Tibial nerve (tissue), 3 donors: Measurements from ENCODE around the gene TFDP3.

Experiments
- POLR2A ChIP-seq, 2 donors: fragments of 450-650 bp; IDR thresholded peaks; one replicate each; pipeline ENCODE4 v1.6.1; 2017; ENCODE audit warnings: antibody characterized with exemption in 2 of 2, mild to moderate bottlenecking in 2 of 2, moderate library complexity in 2 of 2
- TF ChIP-seq, protein P1 (sequence below), 5 experiments: fragments of 200-600 bp in 3 of 5; fragments of 450-650 bp in 2 of 5; sonication (generic) in 3 of 5; IDR thresholded peaks; one replicate each; pipeline ENCODE4 v1.5.1; 2016 to 2019; ENCODE audit warnings: antibody characterized with exemption in 5 of 5, mild to moderate bottlenecking in 3 of 5, moderate library complexity in 2 of 5

DNA sequence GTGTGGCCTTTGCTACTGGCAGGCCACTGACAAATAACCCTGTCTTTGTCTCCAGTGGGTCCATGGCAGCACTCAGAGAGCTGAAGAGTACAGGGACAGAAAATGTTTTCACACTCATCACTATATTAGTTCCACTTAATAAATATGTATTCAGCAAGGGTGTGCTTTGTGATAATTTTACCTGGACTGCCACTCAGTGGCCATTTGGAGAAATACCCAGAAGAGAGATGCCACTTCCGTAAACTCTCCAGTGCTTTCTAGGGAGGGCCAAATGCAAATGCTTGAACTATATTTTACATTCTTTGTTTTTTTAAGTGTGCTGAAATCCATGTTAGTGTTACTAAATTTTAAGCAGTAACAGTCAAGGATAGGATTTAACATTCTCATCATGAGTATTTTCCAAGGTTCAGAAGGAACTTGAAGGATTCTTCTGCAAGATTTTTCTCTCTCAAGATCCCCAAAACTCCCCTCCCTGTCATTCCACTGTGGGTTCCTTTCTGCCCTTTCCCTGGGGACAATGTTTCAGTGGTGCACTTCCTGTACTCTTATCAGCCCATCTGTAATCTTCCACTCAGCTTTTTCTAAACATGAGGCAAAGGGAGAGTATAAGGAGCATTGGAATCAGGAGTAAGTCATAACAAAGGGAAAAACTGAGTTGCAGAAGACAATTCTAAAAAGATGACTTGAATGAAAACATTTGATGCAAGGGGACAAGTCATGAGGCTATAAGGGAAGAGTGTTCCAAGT lies 46.0 kb downstream of the TFDP3 start:
- TF ChIP-seq, protein P1, sequence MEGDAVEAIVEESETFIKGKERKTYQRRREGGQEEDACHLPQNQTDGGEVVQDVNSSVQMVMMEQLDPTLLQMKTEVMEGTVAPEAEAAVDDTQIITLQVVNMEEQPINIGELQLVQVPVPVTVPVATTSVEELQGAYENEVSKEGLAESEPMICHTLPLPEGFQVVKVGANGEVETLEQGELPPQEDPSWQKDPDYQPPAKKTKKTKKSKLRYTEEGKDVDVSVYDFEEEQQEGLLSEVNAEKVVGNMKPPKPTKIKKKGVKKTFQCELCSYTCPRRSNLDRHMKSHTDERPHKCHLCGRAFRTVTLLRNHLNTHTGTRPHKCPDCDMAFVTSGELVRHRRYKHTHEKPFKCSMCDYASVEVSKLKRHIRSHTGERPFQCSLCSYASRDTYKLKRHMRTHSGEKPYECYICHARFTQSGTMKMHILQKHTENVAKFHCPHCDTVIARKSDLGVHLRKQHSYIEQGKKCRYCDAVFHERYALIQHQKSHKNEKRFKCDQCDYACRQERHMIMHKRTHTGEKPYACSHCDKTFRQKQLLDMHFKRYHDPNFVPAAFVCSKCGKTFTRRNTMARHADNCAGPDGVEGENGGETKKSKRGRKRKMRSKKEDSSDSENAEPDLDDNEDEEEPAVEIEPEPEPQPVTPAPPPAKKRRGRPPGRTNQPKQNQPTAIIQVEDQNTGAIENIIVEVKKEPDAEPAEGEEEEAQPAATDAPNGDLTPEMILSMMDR (IDR thresholded peaks at IDR 0.05) = peak in 2 of 5 experiments; percentile 11 to 26
- no peak for TF ChIP-seq POLR2A (IDR thresholded peaks at IDR 0.05)
